Adipose tissue (tissue), 3 donors: Measurements from ENCODE around the gene CYTH1. TPM values are rescaled to one million over a fixed set of nuclear protein-coding genes. Genes with fewer than 3 reads are reported as not detected.

Experiments
- H3K27ac ChIP-seq: one replicate; pipeline ENCODE4 v1.5.1; 2013; ENCODE audit warnings: low read depth, low read length
- WGBS, 3 donors: extraction: QIAGEN DNeasy Blood & Tissue Kit; methylation state at CpG; one replicate each; pipeline ENCODE4 v1.1.7; 2013; 5-methylcytosine and 5-hydroxymethylcytosine counted together
- polyA plus RNA-seq, 3 donors: library from polyadenylated mRNA; stranded (reverse); fragments of 200-250 nt; gene quantifications; one replicate each; pipeline ENCODE4 v1.2.3, GENCODE V29; 2013
- donor health status: healthy with polysubstance abuse.
- donor health status: Bipolar disorder and iron deficiency.
- donor health status: healthy.

CYTH1 gene
- polyA plus RNA-seq, 3 donors, result 23.8 to 42.1 (median 41.7) TPM

DNA sequence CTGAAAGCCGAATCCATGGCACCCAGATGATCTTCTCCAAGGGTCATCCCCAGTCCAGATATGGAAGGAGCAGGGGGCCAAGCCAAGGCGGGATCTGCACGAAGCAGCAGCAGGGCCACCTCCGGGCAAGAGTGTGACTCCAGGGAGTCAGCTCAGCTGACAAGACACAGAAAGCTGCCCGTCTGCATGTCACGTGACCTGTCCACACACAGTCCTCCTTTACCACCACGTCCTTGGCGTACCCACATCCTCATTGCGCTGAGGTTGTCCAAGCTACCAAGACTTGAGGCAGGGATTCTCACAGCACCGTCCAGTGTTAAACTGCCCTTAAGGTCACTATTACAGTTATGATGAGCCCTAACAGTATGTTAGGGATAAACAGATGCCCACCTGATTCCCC, 11.3 kb upstream of the CYTH1 start:
- no peak overlapping the region for H3K27ac ChIP-seq
- WGBS, 3 donors, result 83 to 95% (median 84%) methylated on average over 10 of the region's 10 CpGs

DNA sequence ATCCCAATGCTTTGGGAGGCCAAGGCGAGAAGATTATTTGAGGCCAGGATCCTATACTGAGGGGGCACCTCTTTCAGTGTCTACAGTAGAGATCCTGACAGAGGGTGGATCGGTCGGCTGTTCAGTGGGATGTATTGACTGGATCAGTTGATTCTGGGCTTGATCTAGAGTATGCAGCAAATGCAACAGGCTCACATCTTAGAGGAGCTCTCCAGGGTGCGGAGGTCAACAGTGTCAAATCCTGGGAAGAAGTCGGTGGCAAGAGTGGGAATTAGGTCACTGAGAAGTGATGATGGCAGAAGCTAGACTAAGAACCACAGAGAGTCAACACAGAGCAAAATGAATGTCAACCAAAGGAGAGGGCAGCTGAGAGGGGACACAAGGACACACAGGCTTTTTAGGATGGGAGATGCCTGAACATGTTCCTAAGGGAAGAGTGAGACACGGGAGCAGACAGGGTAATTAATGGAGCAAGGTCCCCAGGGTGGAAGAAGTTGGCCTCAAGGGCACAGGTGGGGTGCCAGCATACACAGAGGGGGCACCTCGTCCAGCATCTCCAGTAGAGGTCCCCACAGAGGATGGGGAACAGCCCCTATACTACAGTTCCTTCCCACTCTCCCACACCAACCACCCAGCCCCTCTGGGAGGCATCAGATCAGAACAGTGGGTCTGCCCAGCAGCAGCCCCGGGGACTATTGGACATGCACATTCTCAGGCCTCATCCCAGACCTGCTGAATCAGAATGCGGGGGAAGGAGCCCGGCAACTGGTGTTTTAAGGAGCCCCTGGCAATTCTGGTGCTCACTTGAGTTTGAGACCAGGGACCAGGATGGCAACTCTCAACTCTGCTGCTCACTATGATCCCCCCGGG, 10.0 kb upstream of the CYTH1 start:
- 82 to 87% (median 85%) methylated on average over 11 of the region's 11 CpGs for WGBS, 3 donors
- H3K27ac ChIP-seq, result no peak overlapping the region

DNA sequence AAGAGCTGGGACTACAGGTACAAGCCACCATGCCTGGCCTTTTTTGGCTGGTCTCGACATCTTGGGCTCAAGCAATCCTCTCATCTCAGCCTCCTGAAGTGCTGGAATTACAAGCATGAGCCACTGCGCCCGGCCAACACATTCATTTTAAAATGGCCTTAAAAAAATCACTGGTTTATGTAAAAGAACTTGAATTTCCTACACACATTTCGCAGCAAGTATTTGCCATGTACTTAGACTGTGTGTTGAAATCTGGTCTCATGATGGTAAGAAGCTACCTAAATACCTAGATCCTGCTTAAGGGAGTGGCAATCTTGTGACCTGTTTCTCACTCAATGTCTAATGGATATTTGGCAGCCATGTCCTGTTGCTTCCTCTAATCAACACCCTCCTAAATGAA, 8.5 kb upstream of the CYTH1 start:
- 95% methylated on average over 4 of the region's 4 CpGs for WGBS, 3 donors

DNA sequence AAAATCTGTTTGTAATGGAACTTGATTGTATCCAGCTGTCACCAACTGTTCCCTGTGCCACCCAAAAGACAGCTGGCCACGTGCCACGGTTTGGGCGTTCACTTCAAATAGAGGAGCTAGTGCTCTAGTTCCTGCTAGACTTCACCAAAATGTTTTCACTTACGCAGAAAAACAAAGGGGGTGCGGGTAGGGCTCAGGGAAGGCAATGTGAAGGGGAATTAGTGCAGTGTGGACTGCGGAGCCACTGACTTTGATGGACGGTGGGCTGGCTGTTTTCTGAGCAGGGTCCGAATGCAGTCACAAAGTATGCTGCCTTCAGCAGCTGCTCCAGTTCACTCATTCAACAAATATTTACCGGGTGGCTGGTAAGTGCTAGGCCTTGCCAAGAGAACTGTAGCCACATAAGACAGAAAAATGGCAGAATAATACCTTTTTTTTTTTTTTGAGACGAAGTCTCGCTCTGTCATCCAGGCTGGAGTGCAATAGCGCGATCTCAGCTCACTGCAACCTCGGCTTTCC, 7.6 kb upstream of the CYTH1 start:
- WGBS, 3 donors, result 21 to 71% (median 58%) methylated on average over 14 of the region's 14 CpGs
- H3K27ac ChIP-seq, result no peak overlapping the region

More for the DNA sequence above, 8.5 kb upstream of the CYTH1 start:
- no peak overlapping the region for H3K27ac ChIP-seq

DNA sequence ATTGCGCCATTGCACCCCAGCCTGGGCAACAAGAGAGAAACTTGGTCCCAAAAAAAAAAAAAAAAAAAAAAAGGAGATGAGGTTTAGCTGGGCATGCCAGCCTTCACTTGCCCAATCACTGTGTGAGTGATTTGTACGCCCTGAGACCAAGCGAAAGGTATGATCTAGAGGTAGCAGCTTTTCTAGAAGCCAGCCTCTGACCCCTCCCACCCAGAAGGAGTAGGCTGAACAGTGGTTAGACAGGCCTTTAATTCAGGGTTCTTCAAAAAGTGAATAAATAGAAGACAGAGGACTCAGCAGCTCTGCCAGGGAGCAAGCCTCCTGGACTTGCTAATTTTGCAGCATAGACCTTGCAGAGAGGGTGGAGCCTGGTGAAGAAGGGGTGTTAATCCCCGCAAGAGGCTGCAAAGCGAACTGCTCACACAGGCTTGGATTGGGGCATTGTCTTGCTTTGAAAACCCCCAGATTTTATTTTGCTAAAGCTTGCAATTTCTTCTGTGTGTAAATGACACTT, 7.1 kb upstream of the CYTH1 start:
- no peak overlapping the region for H3K27ac ChIP-seq
- WGBS, 3 donors, result 54 to 86% (median 83%) methylated on average over 5 of the region's 5 CpGs

DNA sequence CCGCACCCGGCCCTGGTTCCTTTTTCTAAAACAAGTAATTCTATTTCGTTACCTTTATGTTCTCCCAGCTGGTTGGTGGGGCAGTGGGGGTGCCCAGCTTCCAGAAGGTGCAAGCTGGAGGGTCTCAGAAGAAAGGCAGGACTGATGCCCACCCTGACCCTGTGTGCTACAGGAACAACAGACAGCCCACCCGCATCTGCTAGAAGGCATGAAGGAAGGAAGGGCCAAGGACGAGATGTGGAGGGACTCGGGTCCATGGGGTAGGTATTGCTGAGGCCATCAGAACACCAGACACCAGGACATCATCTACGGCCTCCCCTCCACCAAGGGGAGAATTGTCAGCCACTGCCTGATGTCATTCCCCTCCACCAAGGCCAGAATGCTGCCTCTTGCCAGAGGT, 6.4 kb upstream of the CYTH1 start:
- no peak overlapping the region for H3K27ac ChIP-seq
- WGBS, 3 donors, result 86 to 98% (median 90%) methylated on average over 7 of the region's 7 CpGs

DNA sequence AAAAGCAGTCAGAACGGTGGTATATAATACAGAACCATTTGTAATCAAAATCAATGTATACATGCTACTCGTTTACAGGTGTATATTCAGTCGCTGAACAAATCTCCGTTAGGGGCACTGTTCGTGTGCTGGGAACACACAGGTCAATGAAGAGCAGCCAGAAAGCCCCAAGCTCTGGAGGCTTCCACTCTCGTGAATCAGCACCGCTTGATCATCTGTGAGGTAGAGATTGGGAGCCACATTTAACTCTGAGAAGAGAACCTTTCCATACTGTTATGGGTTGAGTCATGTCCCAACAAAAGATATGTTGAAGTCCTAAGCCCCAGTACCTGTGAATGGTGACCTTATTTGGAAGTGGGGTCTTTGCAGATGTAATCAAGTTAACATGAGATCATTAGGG, 5.4 kb upstream of the CYTH1 start:
- no peak overlapping the region for H3K27ac ChIP-seq
- 74 to 95% (median 89%) methylated on average over 7 of the region's 7 CpGs for WGBS, 3 donors

DNA sequence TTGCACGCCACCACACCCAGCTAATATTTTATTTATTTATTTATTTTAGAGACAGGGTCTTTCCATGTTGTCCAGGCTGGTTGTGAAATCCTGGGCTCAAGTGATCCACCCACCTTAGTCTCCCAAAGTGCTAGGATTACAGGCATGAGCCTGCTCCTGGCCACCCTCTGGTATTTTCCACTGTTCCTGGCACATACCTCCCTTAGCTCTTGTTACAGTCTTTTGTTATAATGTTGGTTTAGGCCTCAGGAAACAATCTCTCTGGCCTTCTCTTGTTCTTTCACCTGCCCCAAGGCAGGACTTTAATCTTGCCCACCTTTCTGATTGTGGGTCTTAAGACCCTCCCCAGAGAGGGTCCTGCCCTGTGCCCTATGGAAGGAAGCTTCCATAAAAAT, 3.6 kb upstream of the CYTH1 start:
- H3K27ac ChIP-seq, result no peak overlapping the region
- WGBS, 3 donors, result 93 to 96% (median 95%) methylated on average over 1 of the region's 1 CpG

DNA sequence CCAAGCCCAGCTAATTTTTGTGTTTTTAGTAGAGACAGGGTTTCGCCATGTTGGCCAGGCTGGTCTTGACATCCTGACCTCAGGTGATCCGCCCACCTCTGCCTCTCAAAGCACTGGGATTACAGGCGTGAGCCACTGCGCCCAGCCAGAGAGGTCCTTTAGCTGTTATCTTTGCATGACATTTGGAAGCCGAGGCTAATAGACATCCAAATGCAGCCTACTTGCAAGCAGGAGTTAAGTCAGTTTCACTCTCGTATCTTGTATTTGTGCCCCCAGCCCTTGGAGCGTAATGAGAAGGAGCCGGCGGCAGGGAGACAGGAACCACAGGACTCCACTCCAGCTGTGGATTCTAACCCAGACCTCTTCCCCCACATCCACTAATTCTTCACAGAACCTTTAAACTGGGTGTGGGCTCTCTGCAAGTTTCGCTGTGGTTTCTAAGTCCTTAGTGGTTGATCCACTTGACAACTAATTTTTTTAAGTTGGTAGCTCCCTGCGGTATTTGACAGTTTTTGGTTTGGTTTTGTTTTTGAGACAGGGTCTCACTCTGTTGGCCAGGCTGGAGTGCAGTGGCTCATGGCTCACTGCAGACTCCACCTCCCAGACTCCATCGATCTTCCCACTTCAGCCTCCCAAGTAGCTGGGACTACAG, 3.1 kb upstream of the CYTH1 start:
- H3K27ac ChIP-seq, result no peak overlapping the region
- 92% methylated on average over 12 of the region's 12 CpGs for WGBS, 3 donors

DNA sequence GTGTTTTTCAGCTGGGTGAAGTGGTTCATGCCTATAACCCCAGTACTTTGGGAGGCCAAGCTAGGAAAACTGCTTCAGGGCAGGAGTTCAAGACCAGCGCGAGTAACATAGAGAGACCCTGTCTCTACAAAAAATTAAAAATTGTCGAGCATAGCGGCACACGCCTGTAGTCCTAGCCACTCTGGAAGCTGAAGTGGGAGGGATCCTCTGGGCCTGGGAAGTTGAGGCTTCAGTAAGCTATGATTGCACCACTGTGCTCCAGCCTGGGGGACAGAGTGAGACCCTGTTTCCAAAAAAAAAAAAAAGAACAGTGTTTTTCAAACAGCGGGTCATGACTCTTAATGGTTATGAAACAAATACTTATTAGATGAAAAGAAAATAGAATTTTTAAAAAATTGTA, 2.3 kb upstream of the CYTH1 start:
- WGBS, 3 donors, result 90 to 91% (median 91%) methylated on average over 6 of the region's 6 CpGs
- H3K27ac ChIP-seq, result no peak overlapping the region

DNA sequence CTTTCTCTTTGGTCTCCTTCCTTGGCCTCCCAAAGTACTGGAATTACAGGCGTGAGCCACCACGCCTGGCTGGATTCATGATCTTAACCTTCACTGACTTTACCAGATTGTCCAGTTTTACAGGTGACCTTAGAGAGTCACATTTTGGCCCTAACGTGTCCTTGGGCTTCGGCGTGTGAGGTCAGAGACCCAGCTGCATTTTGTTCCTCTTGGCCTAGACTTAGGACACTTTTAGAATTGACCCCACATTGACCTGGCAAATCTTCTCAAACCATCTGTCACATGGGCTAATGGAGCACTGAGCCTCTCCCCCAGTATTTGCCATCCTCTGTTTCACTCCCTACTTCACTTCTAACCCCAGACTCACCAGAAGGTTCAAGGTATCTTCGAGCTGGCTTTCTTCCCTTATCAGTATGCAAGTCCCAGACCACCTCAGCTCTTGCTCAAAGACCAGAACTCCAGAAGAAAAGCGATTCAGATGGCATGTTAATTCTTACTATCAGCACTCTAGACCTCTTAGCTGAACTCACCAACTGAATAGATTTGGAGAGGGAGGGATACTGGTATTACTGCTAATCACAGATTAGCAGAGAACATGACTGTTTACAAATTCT, 1.7 kb upstream of the CYTH1 start:
- 44 to 90% (median 83%) methylated on average over 7 of the region's 7 CpGs for WGBS, 3 donors
- H3K27ac ChIP-seq, result no peak overlapping the region

DNA sequence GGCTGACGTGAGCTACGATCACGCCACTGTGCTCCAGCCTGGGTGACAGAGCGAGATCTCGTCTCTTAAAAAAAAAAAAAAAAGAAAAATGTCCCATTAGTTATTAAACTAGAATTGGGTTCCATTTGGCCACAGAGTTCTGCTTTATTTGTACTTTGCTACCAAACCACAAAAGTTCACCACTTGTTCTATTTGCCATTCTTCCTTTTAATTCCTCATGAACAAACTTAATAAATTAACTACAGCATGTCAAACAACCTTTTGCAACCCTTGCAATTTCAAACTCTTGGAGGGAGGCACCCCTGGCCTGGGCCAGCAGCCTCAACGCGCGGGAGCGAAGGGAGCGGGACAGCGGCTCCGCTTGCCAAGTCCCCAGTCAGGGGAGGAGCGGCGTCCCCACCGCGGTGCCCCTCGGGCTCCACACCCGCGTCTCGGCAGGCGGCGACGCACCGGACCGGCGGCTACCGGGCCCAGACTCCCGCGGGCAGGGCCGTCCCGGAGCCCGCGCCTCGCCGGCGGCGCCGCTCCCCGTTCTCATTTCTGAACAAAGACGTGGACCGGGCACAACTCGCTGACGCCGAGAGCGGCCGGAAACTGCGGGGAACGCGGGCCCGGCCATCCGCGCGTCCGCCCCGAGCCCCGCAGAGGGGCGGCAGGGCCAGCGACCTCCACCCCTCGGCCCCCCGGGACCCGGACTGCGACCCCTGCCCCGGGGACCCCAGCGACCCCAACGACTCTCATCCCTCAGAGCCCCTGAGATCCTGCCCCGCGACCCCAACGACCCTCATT, 775 bp downstream of the CYTH1 start:
- WGBS, 3 donors, result 2 to 5% (median 2%) methylated on average over 44 to 68 of the region's 68 CpGs

DNA sequence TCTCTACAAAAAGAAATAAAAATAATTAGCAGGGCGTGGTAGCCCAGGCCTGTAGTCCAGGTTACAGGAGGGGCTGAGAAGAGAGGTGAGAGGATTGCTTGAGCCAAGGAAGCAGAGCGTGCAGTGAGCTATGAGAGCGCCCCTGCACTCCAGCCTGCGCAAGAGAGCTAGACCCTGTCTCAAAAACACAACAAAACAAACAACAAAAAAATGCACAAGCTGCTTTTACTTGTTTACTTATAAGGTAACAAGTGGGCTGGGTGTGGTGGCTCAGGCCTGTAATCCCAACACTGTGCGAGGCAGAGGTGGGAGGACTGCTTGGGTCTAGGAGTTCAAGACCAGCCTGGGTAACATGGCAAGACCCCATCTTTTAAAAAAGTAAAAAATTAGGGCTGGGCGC, 1.7 kb downstream of the CYTH1 start:
- WGBS, 3 donors, result 87 to 91% (median 89%) methylated on average over 6 of the region's 6 CpGs

More for the DNA sequence above, 775 bp downstream of the CYTH1 start:
- H3K27ac ChIP-seq, result peak overlapping the region; percentile 28

DNA sequence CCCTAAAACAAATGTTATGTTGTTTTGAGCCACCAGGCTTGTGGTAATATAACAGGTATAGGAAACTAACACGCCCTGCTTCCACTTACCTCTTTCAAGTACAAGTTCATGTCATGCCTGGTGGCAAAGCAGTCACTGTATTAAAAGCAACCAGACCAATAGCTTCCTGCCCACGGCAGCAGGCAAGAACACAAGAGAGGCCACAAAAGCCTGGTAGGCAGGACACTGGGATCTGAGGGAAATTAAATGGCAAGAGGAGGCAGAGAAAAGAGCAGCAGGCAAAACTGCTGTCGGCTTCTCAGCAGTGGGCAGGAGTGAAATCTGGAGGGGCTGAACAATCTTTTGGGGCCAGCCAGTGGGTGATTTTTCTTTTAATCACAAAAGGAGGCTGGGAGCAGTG, 2.2 kb downstream of the CYTH1 start:
- peak overlapping the region; percentile 12 for H3K27ac ChIP-seq
- WGBS, 3 donors, result 43 to 54% (median 46%) methylated on average over 3 of the region's 3 CpGs

More for the DNA sequence above, 1.7 kb downstream of the CYTH1 start:
- H3K27ac ChIP-seq, result no peak overlapping the region

DNA sequence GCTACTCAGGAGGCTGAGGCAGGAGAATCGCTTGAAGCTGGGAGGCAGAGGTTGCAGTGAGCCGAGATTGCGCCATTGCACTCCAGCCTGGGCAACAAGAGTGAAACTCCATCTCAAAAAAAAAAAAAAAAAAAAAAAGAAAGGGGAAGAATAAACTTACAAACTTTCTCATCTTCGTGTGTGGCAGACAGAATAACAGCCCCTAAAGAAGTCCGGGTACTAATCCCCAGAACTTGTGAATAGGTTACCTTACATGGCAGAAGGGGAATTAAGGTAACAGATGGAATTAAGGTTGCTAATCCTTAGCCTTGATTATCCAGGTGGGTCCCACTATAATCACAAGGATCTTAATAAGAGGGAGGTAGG, 2.8 kb downstream of the CYTH1 start:
- 53 to 80% (median 80%) methylated on average over 5 of the region's 5 CpGs for WGBS, 3 donors
- H3K27ac ChIP-seq, result peak overlapping the region; percentile 12

DNA sequence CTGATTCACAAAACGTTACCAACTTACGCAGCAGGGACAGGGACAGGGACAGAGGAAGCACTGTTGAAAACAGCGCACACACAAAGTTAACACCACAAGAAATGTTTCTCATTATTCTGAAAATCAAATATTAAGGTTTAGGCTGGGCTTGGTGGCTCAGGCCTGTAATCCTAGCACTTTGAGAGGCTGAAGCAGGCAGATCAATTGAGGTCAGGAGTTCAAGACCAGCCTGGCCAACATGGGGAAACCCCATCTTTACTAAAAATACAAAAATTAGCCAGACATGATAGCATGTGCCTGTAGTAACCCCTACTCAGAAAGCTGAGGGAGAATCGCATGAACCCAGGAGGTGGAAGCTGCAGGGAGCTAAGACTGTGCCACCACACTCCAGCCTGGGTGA, 4.2 kb downstream of the CYTH1 start:
- no peak overlapping the region for H3K27ac ChIP-seq
- 85 to 97% (median 89%) methylated on average over 4 of the region's 4 CpGs for WGBS, 3 donors

DNA sequence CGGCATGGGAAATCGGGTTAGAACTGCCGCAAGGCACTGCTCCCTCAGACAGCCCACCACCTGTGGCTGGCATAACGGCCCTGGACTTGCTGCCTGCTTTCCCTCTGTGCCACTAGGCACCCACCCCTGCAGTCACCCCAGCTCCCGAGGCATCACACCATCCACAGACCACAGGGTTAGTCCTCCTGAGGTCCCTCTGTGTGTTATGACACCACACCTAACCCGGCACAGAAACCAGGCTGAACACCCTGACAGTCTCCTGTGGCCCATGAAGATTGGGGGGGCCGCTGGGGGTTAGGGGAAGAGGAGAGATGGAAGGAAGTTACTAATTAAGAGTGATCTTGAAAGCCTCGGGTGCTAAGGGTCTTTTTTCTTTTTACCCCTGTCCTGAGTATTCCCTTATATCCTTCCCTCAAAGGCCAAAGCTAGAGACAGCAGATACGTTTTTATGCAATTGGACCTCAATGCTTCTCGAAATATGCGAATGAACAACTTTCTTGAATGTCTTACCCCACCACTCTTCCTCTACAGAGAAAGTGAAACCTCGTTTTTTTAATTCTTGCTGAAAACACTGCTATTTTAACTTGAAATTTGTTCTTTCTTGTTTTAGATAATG, 7.0 kb downstream of the CYTH1 start:
- H3K27ac ChIP-seq, result no peak overlapping the region
- 36 to 81% (median 50%) methylated on average over 12 of the region's 12 CpGs for WGBS, 3 donors

DNA sequence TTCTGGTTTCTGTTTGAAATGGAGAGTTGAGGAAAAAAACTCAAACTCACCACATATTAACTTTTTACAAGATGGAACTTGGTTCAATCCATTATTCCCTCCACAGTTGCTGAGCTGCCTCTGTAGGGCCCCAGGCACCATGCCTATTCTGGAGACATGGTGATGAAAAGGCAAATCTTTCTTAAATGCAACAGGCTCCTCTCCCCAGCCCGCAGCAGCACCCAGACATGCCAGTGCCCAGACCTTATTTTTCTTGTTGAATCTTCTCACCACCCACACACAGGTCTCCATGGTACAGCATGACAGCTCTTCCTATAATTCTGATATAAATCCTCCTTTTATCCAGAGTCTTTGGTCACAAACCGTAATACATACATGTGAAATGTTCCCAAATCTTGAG, 7.6 kb downstream of the CYTH1 start:
- WGBS, 3 donors, result 57 to 66% (median 58%) methylated on average over 2 of the region's 2 CpGs
- no peak overlapping the region for H3K27ac ChIP-seq
